ENCODE measurements around the gene ARID5A.
"Not testable (repeated sequence)": the region's sequence is repeated elsewhere in the genome, so short reads cannot be mapped to it uniquely, and the experiment has no call there.

Gene ARID5A, protein sequence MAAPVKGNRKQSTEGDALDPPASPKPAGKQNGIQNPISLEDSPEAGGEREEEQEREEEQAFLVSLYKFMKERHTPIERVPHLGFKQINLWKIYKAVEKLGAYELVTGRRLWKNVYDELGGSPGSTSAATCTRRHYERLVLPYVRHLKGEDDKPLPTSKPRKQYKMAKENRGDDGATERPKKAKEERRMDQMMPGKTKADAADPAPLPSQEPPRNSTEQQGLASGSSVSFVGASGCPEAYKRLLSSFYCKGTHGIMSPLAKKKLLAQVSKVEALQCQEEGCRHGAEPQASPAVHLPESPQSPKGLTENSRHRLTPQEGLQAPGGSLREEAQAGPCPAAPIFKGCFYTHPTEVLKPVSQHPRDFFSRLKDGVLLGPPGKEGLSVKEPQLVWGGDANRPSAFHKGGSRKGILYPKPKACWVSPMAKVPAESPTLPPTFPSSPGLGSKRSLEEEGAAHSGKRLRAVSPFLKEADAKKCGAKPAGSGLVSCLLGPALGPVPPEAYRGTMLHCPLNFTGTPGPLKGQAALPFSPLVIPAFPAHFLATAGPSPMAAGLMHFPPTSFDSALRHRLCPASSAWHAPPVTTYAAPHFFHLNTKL

DNA sequence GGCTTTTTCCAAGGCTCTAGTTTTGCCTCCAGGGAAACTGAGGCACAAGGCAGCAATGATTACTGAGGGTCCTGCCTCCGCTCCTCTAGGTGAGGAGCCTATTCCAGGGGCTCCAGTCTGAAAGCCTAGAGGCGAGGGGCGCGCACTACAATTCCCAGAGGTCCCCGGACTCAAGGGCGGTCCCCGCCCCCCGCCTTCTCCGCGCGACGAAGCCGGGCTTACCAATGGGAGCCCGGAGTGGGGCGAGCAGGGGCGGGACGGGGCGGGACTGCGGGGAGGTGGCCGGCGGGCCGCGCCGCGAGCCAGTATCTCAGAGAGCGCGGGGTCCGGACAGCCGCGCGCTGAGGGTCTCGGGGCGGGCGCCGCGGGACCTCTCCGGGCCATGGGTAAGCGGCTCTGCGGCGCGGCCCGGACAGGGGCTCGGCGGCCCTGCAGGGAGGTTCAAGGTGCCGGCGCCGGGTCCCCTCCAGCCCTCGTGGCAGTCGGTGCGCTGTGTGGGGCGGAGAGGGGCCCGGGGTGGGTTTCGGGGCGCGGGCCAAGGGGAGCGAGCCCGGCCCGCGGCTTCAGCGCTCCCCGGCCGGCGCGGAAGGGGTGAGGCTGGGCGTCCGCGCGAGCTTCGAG lies at the start of gene ARID5A:
Gene ARID5A, plus strand, starts transcription at position 308 of the 621 bp plus-strand sequence. Its CDS starts 75 bp downstream, at position 383.
- Histone ChIP-seq H3K4me1 (peaks cover 86% of the 10 kb centered on the region), H3K27ac (peak within 1 kb of the TSS; percentile 92), H4K20me1 (peaks cover 47% of the 10 kb centered on the region), H3K36me3 (peaks cover 20% of the 10 kb centered on the region), H3K9ac (peak within 1 kb of the TSS; percentile 91), H3K9me3 (no peaks in the 10 kb centered on the region), H3K27me3 (no peaks in the 10 kb centered on the region), H3K4me2 (peak within 1 kb of the TSS; percentile 99), H3K4me3 (peak within 1 kb of the TSS; percentile 89)
- no peak for TF ChIP-seq Cebpa-rat (IDR thresholded peaks at IDR 0.05)

DNA sequence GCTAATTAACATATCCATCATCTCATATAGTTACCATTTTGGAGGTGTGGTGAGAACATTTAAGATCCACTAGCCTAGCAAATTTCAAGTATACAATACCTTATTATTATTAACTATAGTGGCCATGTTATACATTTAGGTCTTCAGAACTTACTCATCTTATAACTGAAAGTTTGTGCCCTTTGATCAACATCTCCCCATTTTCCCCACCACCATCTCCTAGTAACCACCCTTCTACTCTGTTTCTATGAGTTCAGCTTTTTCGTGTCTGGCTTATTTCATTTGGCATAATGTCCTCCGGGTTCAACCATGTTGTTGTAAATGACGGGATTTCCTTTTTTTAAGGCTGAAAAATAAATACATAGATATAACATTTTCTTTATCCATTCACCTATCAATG lies 47.3 kb upstream of the ARID5A start:
- no peaks in the 10 kb centered on the region for H4K20me1 ChIP-seq
- peaks cover 2% of the 10 kb centered on the region for H3K9me3 ChIP-seq
- H3K4me3 ChIP-seq = no peak overlapping the region
- H3K27me3 ChIP-seq = no peaks in the 10 kb centered on the region
- no peak overlapping the region for H3K4me2 ChIP-seq
- peaks cover 16% of the 10 kb centered on the region for H3K4me1 ChIP-seq
- no peak for TF ChIP-seq Cebpa-rat (IDR thresholded peaks at IDR 0.05)
- no peak overlapping the region for H3K9ac ChIP-seq
- no peak overlapping the region for H3K27ac ChIP-seq
- no peaks in the 10 kb centered on the region for H3K36me3 ChIP-seq

DNA sequence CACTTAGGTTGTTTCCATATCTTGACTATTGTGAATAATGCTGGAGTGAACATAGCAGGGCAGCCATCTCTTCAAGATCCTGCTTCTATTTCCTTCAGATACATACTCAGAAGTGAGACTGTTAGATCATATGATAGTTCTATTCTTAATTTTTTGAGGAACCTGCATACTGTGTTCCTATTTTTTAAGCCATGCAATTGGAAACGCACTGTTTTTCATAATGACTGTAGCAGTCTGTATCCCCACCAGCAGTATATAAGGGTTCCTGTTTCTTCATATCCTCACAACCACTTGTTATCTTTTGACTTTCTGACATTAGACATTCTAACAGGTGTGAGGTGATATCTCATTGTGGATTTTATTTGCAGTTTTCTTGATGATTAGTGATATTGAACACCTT lies 46.9 kb upstream of the ARID5A start:
- Histone ChIP-seq H3K4me3 (no peak overlapping the region), H3K27me3 (no peaks in the 10 kb centered on the region), H3K4me2 (no peak overlapping the region), H3K9ac (no peak overlapping the region), H3K9me3 (peaks cover 6% of the 10 kb centered on the region), H3K27ac (no peak overlapping the region), H3K36me3 (no peaks in the 10 kb centered on the region), H3K4me1 (peaks cover 16% of the 10 kb centered on the region), H4K20me1 (no peaks in the 10 kb centered on the region)
- no peak for TF ChIP-seq Cebpa-rat (IDR thresholded peaks at IDR 0.05)

DNA sequence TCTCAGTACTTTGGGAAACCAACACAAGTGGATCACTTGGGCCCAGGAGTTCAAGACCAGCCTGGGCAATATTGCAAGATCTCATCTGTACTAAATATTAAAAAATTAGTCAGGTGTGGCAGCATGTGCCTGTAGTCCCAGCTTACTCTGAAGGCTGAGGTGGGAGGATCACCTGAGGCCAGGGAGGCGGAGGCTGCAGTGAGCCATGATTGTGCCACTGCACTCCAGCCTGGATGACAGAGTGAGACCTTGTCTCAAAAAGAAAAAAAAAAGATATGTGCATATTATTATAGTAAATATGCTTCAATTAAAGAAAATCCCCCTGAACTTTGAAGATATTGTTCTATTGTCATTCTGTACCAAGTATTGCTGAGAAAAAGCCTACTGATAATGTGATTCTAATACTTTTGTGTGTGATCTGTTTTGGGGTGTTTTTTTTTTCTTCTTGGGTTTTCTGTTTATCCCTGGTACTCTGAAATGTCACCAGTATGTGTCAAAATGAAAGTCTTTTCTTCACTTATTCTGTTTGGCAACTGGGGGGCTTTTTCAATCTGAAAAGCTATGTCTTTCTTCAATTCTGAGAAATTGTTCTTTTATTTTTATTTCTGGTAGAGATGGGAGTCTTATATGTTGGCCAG lies 44.6 kb upstream of the ARID5A start:
- H3K4me2 ChIP-seq = no peak overlapping the region
- TF ChIP-seq Cebpa-rat (IDR thresholded peaks at IDR 0.05) = no peak
- no peak overlapping the region for H3K27ac ChIP-seq
- H4K20me1 ChIP-seq = no peaks in the 10 kb centered on the region
- H3K36me3 ChIP-seq = no peaks in the 10 kb centered on the region
- H3K4me3 ChIP-seq = no peak overlapping the region
- peaks cover 21% of the 10 kb centered on the region for H3K9me3 ChIP-seq
- H3K4me1 ChIP-seq = no peaks in the 10 kb centered on the region
- H3K9ac ChIP-seq = no peak overlapping the region
- no peaks in the 10 kb centered on the region for H3K27me3 ChIP-seq

DNA sequence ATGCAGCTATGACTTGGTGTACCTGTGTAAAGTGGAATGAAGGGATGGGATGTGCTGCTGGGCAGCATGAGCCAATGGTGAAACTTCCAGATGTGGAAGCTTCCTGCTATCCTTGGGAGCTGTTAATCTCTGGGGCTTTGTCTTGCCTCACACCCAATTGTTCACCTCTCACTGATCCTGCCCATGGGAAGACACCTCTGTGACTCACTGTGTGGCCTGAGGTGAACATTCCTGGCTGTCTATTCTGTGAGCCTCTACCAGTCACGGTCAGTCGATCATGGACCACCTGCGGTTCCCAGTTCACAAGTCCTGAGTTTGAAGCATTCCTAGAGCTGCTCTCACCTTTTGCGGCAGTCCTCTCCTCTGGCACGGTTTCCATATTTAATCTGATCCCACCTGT lies 43.5 kb upstream of the ARID5A start:
- H3K9ac ChIP-seq = no peak overlapping the region
- no peak overlapping the region for H3K4me3 ChIP-seq
- peaks cover 21% of the 10 kb centered on the region for H3K9me3 ChIP-seq
- H3K27me3 ChIP-seq = no peaks in the 10 kb centered on the region
- no peak overlapping the region for H3K27ac ChIP-seq
- no peaks in the 10 kb centered on the region for H4K20me1 ChIP-seq
- H3K4me1 ChIP-seq = peaks cover 8% of the 10 kb centered on the region; the same call in 1 of the 2 replicates
- no peak for TF ChIP-seq Cebpa-rat (IDR thresholded peaks at IDR 0.05)
- no peak overlapping the region for H3K4me2 ChIP-seq
- H3K36me3 ChIP-seq = no peaks in the 10 kb centered on the region

DNA sequence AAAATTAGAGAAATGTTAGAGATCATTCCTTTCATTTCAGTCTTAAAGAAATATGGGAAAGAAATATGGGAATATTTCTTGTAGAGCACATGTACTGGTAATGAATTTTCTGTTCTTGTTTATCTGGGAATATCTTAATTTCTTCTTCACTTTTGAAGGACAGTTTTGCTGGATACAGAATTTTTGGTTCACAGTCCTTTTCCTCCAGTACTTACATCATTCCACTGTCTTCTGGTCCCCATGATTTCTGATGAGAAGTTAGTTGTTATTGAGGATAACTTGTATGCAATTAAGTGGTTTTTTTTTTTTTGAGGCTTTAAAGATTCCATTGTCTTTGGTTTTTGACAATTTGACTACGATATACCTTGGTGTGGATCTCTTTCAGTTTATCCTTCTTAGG lies 42.4 kb upstream of the ARID5A start:
- H3K4me1 ChIP-seq = peaks cover 11% of the 10 kb centered on the region; the same call in 1 of the 2 replicates
- H3K36me3 ChIP-seq = no peaks in the 10 kb centered on the region
- no peak overlapping the region for H3K9ac ChIP-seq
- no peaks in the 10 kb centered on the region for H4K20me1 ChIP-seq
- peaks cover 21% of the 10 kb centered on the region for H3K9me3 ChIP-seq
- H3K27ac ChIP-seq = no peak overlapping the region
- no peak overlapping the region for H3K4me2 ChIP-seq
- H3K4me3 ChIP-seq = no peak overlapping the region
- no peaks in the 10 kb centered on the region for H3K27me3 ChIP-seq
- no peak for TF ChIP-seq Cebpa-rat (IDR thresholded peaks at IDR 0.05)

DNA sequence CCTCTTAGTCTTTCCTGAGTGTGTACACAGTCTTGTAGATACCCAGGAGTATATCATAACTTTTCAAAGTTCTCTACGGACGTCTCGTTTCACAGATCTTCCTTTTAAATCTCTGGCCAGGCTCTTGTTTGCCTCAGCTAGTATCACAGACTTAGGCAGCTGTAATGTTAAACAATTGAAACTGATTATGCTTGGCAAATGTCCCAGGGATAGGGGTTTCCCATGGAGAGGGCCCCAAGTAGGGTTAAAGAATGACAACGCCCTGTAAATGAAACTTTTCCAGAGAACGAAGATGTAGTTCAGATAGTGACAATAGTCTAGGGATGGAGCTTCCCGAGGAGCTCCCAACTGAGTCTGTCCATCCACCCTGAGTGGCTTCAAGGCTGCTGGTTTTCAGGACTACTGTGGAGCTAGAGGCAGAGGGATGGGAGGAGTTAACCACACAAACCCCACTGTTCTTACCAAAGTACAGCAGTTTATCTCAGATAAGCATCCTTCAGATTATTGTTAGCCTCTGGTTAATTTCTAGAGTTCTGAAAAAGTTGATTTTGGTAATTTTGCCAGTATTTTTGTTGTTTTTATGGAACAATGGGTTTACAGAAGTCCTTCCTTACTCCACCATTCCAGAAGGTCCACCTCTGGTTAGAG lies 40.4 kb upstream of the ARID5A start:
- H3K27me3 ChIP-seq = no peaks in the 10 kb centered on the region
- TF ChIP-seq Cebpa-rat (IDR thresholded peaks at IDR 0.05) = no peak

DNA sequence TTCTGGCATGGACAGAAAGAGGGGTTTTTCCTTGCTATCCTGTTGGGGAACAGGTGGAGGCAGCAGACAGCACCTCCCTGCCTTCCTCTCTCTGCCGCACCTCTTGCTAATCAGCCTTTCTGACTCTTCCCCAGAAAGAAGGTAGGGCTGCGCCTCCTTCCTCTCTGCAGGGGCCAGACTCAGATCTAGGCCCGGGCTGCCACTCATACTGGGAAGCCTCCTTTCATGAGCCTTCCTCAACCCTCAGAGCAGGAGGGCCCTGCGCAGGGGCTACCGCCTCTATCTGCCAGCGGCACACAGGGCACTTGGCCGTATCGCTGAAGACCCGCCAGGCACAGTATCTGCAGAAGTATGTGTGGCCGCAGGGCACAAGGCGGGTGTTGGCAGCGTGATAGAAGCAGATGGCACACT lies 38.5 kb upstream of the ARID5A start:
- no peak for TF ChIP-seq Cebpa-rat (IDR thresholded peaks at IDR 0.05)
- Histone ChIP-seq H3K4me1 (peaks cover 31% of the 10 kb centered on the region), H3K4me2 (no peak overlapping the region), H3K4me3 (no peak overlapping the region), H3K27me3 (no peaks in the 10 kb centered on the region), H3K27ac (no peak overlapping the region), H4K20me1 (no peaks in the 10 kb centered on the region), H3K9ac (no peak overlapping the region), H3K36me3 (no peaks in the 10 kb centered on the region), H3K9me3 (peaks cover 21% of the 10 kb centered on the region)

More for the DNA sequence above, 40.4 kb upstream of the ARID5A start:
- Histone ChIP-seq H3K9ac (no peak overlapping the region), H3K27ac (no peak overlapping the region), H3K9me3 (peaks cover 21% of the 10 kb centered on the region), H3K4me2 (no peak overlapping the region), H3K36me3 (no peaks in the 10 kb centered on the region), H3K4me1 (peaks cover 12% of the 10 kb centered on the region), H3K4me3 (no peak overlapping the region), H4K20me1 (no peaks in the 10 kb centered on the region)

DNA sequence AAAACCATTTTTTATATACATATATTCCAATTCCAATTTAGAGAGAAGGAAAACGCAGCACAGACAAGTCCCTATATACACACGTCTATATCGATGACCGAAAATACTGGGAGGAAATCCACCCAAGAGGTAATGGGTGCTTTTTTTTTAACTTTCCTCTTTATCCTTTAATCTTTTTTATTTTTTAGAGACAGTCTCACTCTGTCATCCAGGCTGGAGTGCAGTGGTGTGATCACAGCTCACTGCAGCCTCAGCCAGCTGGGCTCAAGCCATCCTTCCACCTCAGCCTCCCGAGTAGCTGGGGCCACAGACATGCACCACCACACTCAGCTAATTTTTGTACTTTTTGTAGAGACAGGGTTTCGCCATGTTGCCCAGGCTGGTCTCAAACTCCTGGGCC lies 37.9 kb upstream of the ARID5A start:
- not testable (repeated sequence) for H3K4me3 ChIP-seq, H3K4me2 ChIP-seq, H4K20me1 ChIP-seq, H3K27me3 ChIP-seq, H3K9ac ChIP-seq, H3K36me3 ChIP-seq, H3K27ac ChIP-seq
- Histone ChIP-seq H3K4me1 (peaks cover 37% of the 10 kb centered on the region), H3K9me3 (peaks cover 21% of the 10 kb centered on the region)
